Uterus (tissue), 2 donors: Measurements from ENCODE around the gene SREBF1.

Experiments
- POLR2A ChIP-seq, 2 donors: fragments of 450-650 bp; IDR thresholded peaks; one replicate each; pipeline ENCODE4 v1.6.1; 2016; ENCODE audit warnings: antibody characterized with exemption in 2 of 2, mild to moderate bottlenecking in 1 of 2, moderate library complexity in 1 of 2
- TF ChIP-seq, protein P1 (sequence below), 4 experiments: fragments of 200-600 bp in 2 of 4; fragments of 450-650 bp in 2 of 4; sonication (generic) in 2 of 4; IDR thresholded peaks; one replicate each; pipeline ENCODE4 v1.5.1; 2016 to 2019; ENCODE audit warnings: antibody characterized with exemption in 4 of 4, mild to moderate bottlenecking in 2 of 4, moderate library complexity in 1 of 4

DNA sequence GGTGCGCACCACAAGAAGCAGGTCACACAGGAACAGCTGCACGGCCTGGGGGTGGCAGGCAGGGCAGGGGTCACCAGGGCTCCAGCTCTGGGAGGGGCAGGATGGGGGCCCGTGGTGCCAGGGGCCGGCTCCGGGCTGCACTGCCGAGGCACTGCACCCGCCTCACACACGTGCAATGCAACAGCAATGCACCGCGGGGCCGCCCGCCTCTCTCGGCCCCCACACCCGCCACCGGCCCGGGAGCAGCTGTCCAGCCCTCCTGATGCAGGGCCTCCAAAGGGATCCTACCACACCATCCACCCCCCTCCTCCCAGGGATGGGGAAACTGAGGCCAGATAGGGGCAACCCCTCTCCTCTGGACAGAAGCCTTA is 23.1 kb downstream of the SREBF1 start:
- TF ChIP-seq, protein P1, sequence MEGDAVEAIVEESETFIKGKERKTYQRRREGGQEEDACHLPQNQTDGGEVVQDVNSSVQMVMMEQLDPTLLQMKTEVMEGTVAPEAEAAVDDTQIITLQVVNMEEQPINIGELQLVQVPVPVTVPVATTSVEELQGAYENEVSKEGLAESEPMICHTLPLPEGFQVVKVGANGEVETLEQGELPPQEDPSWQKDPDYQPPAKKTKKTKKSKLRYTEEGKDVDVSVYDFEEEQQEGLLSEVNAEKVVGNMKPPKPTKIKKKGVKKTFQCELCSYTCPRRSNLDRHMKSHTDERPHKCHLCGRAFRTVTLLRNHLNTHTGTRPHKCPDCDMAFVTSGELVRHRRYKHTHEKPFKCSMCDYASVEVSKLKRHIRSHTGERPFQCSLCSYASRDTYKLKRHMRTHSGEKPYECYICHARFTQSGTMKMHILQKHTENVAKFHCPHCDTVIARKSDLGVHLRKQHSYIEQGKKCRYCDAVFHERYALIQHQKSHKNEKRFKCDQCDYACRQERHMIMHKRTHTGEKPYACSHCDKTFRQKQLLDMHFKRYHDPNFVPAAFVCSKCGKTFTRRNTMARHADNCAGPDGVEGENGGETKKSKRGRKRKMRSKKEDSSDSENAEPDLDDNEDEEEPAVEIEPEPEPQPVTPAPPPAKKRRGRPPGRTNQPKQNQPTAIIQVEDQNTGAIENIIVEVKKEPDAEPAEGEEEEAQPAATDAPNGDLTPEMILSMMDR (IDR thresholded peaks at IDR 0.05) = no peak
- no peak for TF ChIP-seq POLR2A (IDR thresholded peaks at IDR 0.05)
